Spleen (tissue), 11 donors: ENCODE results near the gene DPP7. TPM values are rescaled to one million over a fixed set of nuclear protein-coding genes. Genes with fewer than 3 reads are reported as not detected.

Source experiments
- DNase-seq: peaks from one replicate; pipeline ENCODE4 v3.0.0-alpha.2; 2020
- H3K27ac ChIP-seq, 8 donors: fragments of 200-600 bp; sonication (generic) in 7 of 8; 1 replicate in 4 of 8; 2 replicates in 4 of 8; pipeline versions ENCODE4 v1.5.0 to v1.8.0; 2016 to 2021; ENCODE audit warnings: inconsistent platforms in 4 of 8, mild to moderate bottlenecking in 4 of 8, moderate library complexity in 1 of 8
- H3K27me3 ChIP-seq, 7 donors: fragments of 200-600 bp; sonication (generic) in 6 of 7; replicated peaks in 1 of 7; 1 replicate in 4 of 7; 2 replicates in 3 of 7; pipeline versions ENCODE4 v1.5.0 to v1.8.0; 2016 to 2021; ENCODE audit warnings: inconsistent platforms in 3 of 7, mild to moderate bottlenecking in 1 of 7
- H3K36me3 ChIP-seq, 6 donors: fragments of 200-600 bp; sonication (generic) in 5 of 6; 1 replicate in 4 of 6; 2 replicates in 2 of 6; pipeline versions ENCODE4 v1.5.0 to v1.8.0; 2016 to 2021; ENCODE audit warnings: inconsistent platforms in 2 of 6
- H3K4me1 ChIP-seq, 6 donors: fragments of 200-600 bp; sonication (generic) in 5 of 6; 1 replicate in 3 of 6; 2 replicates in 3 of 6; pipeline versions ENCODE4 v1.5.0 to v1.8.0; 2016 to 2021; ENCODE audit warnings: inconsistent platforms in 3 of 6
- H3K4me3 ChIP-seq, 8 donors: fragments of 200-600 bp; sonication (generic) in 7 of 8; 1 replicate in 4 of 8; 2 replicates in 4 of 8; pipeline versions ENCODE4 v1.5.0 to v1.8.0; 2016 to 2021; ENCODE audit warnings: inconsistent platforms in 4 of 8, mild to moderate bottlenecking in 4 of 8, moderate library complexity in 2 of 8
- H3K9me3 ChIP-seq, 8 donors: fragments of 200-600 bp; sonication (generic) in 7 of 8; 1 replicate in 4 of 8; 2 replicates in 4 of 8; pipeline versions ENCODE4 v1.5.0 to v1.8.0; 2016 to 2021; ENCODE audit warnings: inconsistent platforms in 4 of 8
- CTCF ChIP-seq, 11 experiments: fragments of 200-600 bp in 7 of 11; fragments of 450-650 bp in 4 of 11; sonication (generic) in 4 of 11; IDR thresholded peaks in 8 of 11; conservative IDR thresholded peaks in 3 of 11; 1 replicate in 7 of 11; 2 replicates in 4 of 11; pipeline versions ENCODE4 v1.4.0 to v1.8.0; 2016 to 2021; ENCODE audit warnings: antibody characterized with exemption in 11 of 11, inconsistent platforms in 4 of 11, mild to moderate bottlenecking in 1 of 11
- POLR2A ChIP-seq, 3 donors: fragments of 450-650 bp; IDR thresholded peaks; one replicate each; pipeline ENCODE4 v1.5.1; 2017; ENCODE audit warnings: antibody characterized with exemption in 3 of 3, mild to moderate bottlenecking in 1 of 3
- POLR2AphosphoS5 ChIP-seq, 3 donors: sonication (generic); formaldehyde crosslinking; IDR thresholded peaks; one replicate each; pipeline ENCODE4 v1.5.1; 2017; ENCODE audit warnings: antibody characterized with exemption in 3 of 3
- WGBS, 5 donors: extraction: QIAGEN DNeasy Blood & Tissue Kit in 3 of 5; methylation state at CpG; one replicate each; pipeline versions ENCODE4 v1.1.5 to v1.1.7; 2013 to 2018; 5-methylcytosine and 5-hydroxymethylcytosine counted together
- intact Hi-C: fragments of 100-400 bp; cut with DNase I; formaldehyde crosslinking; loops from one replicate; pipeline ENCODE4 v1.15.0; 2023; ENCODE audit warnings: low total_unique reads
- polyA plus RNA-seq, 3 donors: library from polyadenylated mRNA; stranded (reverse); fragments of 200-250 nt; gene quantifications; one replicate each; pipeline ENCODE4 v1.2.1, GENCODE V29; 2013
- total RNA-seq, 7 donors: library from RNA; depleted of rRNA in 3 of 7; stranded (reverse); fragments of >200 nt in 3 of 7; fragmentation: NEBNext Ultra II Directional in 4 of 7; extraction: Animal tissue kit (Norgen Biotek cat#: 25700) in 4 of 7; gene quantifications; one replicate each; pipeline versions ENCODE4 v1.1.0 to v1.2.1, GENCODE V29; 2016 to 2021
- donor health status: healthy with polysubstance abuse.
- donor health status: DM: no; HTN: no; CAD: no; lungs with moderate emphysema.
- donor health status: DM: no; HTN: no; CAD: no.
- donor health status: Bipolar disorder and iron deficiency.
- donor health status: healthy.
- donor health status: DM: no; HTN: no; CAD: no.
- donor health status: DM: yes; HTN: yes; CAD: no.

DPP7 gene
- total and polyA plus RNA-seq, 10 donors = 105 to 536 (median 214) TPM

GRCh38 chr9:137109250-137110146 lies 5.0 kb downstream of the DPP7 start:
- intact Hi-C loops = no loop called here
- Histone ChIP-seq H3K27ac (no peak overlapping the region), H3K4me1 (peaks cover 5 to 20% (median 11%) of the 10 kb centered on the region in 6 donors), H3K36me3 (peaks cover 0 to 90% (median 80%) of the 10 kb centered on the region in 6 donors), H3K27me3 (no peaks in the 10 kb centered on the region), H3K4me3 (no peak overlapping the region), H3K9me3 (no peaks in the 10 kb centered on the region)
- TF ChIP-seq POLR2A (IDR thresholded peaks at IDR 0.05) (no peak), CTCF (IDR thresholded peaks at IDR 0.05 in 8 of 11, conservative IDR thresholded peaks at IDR 0.05 in 3 of 11) (no peak), POLR2AphosphoS5 (IDR thresholded peaks at IDR 0.05) (peak in 1 of 3 donors; percentile 51)
- WGBS, 5 donors = 81 to 86% (median 83%) methylated on average over 23 to 34 of the region's 34 CpGs
- DNase-seq = no peak

GRCh38 chr9:137108608-137109249 lies 5.8 kb downstream of the DPP7 start:
- intact Hi-C loops = no loop called here
- no peak for DNase-seq
- Histone ChIP-seq H3K4me3 (no peak overlapping the region), H3K4me1 (peaks cover 4 to 14% (median 10%) of the 10 kb centered on the region in 6 donors), H3K27me3 (no peaks in the 10 kb centered on the region), H3K36me3 (peaks cover 0 to 97% (median 88%) of the 10 kb centered on the region in 6 donors), H3K9me3 (no peaks in the 10 kb centered on the region), H3K27ac (no peak overlapping the region)
- 87 to 93% (median 92%) methylated on average over 16 to 29 of the region's 29 CpGs for WGBS, 5 donors
- no peak for TF ChIP-seq CTCF (IDR thresholded peaks at IDR 0.05 in 8 of 11, conservative IDR thresholded peaks at IDR 0.05 in 3 of 11)
- no peak for TF ChIP-seq POLR2A (IDR thresholded peaks at IDR 0.05)
- TF ChIP-seq POLR2AphosphoS5 (IDR thresholded peaks at IDR 0.05) = no peak

GRCh38 chr9:137107982-137108381 lies 6.6 kb downstream of the DPP7 start:
- Histone ChIP-seq H3K27me3 (no peaks in the 10 kb centered on the region), H3K36me3 (peaks cover 0 to 100% (median 93%) of the 10 kb centered on the region in 6 donors)
- intact Hi-C loops = no loop called here

GRCh38 chr9:137107312-137107921 lies 7.1 kb downstream of the DPP7 start:
- intact Hi-C loops = no loop called here
- no peak for TF ChIP-seq POLR2A (IDR thresholded peaks at IDR 0.05)
- no peak for TF ChIP-seq POLR2AphosphoS5 (IDR thresholded peaks at IDR 0.05)
- no peak for TF ChIP-seq CTCF (IDR thresholded peaks at IDR 0.05 in 8 of 11, conservative IDR thresholded peaks at IDR 0.05 in 3 of 11)
- Histone ChIP-seq H3K4me3 (no peak overlapping the region), H3K4me1 (peaks cover 0 to 2% (median 0%) of the 10 kb centered on the region in 6 donors), H3K36me3 (peaks cover 0 to 100% (median 89%) of the 10 kb centered on the region in 6 donors), H3K9me3 (no peaks in the 10 kb centered on the region), H3K27me3 (no peaks in the 10 kb centered on the region), H3K27ac (no peak overlapping the region)
- WGBS, 5 donors = 90 to 100% (median 93%) methylated on average over 6 to 27 of the region's 27 CpGs
- DNase-seq = no peak

More at GRCh38 chr9:137107982-137108381, 6.6 kb downstream of the DPP7 start:
- DNase-seq = no peak
- H3K9me3 ChIP-seq = no peaks in the 10 kb centered on the region
- TF ChIP-seq POLR2AphosphoS5 (IDR thresholded peaks at IDR 0.05) (peak in 1 of 3 donors; percentile 54), POLR2A (IDR thresholded peaks at IDR 0.05) (no peak)
- WGBS, 5 donors = 90 to 97% (median 93%) methylated on average over 2 to 17 of the region's 17 CpGs
- no peak overlapping the region for H3K4me3 ChIP-seq
- no peak overlapping the region for H3K27ac ChIP-seq
- peaks cover 0 to 7% (median 2%) of the 10 kb centered on the region in 6 donors for H3K4me1 ChIP-seq
